ENCODE data around the gene SUGCT.

SUGCT gene

DNA sequence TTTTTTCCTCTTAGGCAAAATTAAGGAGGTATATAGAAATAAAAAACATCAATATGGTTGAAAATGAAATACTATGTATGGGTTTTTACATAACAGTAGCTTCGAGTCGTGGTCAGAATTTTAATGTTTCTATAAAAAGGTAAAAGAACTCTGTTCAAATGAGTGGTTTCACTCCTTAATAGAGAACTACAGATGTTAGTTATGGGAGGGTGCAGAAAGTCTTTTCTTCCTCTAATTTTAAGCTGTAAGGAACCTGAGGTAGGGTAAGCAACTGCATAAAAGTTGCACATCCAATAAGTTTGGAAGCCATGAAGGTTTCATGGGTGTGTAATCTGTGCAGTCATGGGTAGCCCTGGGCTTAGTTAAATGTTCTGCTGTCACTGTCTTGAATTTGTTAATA, 141.3 kb downstream of the SUGCT start:
- no peak for TF ChIP-seq POLR2AphosphoS5 (IDR thresholded peaks at IDR 0.05; ENCODE audit: low read depth, low read length)
- TF ChIP-seq, protein P1, sequence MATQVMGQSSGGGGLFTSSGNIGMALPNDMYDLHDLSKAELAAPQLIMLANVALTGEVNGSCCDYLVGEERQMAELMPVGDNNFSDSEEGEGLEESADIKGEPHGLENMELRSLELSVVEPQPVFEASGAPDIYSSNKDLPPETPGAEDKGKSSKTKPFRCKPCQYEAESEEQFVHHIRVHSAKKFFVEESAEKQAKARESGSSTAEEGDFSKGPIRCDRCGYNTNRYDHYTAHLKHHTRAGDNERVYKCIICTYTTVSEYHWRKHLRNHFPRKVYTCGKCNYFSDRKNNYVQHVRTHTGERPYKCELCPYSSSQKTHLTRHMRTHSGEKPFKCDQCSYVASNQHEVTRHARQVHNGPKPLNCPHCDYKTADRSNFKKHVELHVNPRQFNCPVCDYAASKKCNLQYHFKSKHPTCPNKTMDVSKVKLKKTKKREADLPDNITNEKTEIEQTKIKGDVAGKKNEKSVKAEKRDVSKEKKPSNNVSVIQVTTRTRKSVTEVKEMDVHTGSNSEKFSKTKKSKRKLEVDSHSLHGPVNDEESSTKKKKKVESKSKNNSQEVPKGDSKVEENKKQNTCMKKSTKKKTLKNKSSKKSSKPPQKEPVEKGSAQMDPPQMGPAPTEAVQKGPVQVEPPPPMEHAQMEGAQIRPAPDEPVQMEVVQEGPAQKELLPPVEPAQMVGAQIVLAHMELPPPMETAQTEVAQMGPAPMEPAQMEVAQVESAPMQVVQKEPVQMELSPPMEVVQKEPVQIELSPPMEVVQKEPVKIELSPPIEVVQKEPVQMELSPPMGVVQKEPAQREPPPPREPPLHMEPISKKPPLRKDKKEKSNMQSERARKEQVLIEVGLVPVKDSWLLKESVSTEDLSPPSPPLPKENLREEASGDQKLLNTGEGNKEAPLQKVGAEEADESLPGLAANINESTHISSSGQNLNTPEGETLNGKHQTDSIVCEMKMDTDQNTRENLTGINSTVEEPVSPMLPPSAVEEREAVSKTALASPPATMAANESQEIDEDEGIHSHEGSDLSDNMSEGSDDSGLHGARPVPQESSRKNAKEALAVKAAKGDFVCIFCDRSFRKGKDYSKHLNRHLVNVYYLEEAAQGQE (IDR thresholded peaks at IDR 0.05; ENCODE audit: insufficient read depth in 1 of 2, low read depth in 2 of 2, low read length in 2 of 2): no peak
- no peak for TF ChIP-seq FOXP2 (optimal IDR thresholded peaks at IDR 0.05; ENCODE audit: borderline replicate concordance, extremely low read depth, extremely low read length, insufficient read depth)
- no peak for TF ChIP-seq TAF1 (IDR thresholded peaks at IDR 0.05; ENCODE audit: borderline replicate concordance, insufficient read depth, low read length)
- no peak for TF ChIP-seq SIN3A (IDR thresholded peaks at IDR 0.05; ENCODE audit: borderline replicate concordance, insufficient read depth, low read length)

DNA sequence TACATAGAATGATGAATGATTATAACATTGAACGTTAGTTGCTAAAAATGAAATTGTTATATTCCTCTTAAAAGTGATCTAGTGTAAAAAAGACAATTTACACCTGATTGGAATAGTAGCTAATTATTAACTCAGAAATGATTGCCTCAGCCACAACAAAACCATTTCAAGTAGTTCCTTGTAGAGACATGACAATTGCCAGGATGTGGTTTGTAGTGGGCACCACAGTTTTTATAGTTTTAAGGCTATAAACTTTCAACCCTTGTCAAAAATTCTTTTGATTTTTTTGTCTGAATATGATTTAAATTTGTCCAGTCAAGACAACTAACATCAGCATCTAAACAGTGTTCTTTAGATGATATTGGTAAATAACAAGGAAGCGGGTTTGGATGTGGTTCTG, 145.2 kb downstream of the SUGCT start:
- no peak for TF ChIP-seq FOXP2 (optimal IDR thresholded peaks at IDR 0.05; ENCODE audit: borderline replicate concordance, extremely low read depth, extremely low read length, insufficient read depth)
- TF ChIP-seq POLR2AphosphoS5 (IDR thresholded peaks at IDR 0.05; ENCODE audit: low read depth, low read length): no peak
- no peak for TF ChIP-seq SIN3A (IDR thresholded peaks at IDR 0.05; ENCODE audit: borderline replicate concordance, insufficient read depth, low read length)
- TF ChIP-seq TAF1 (IDR thresholded peaks at IDR 0.05; ENCODE audit: borderline replicate concordance, insufficient read depth, low read length): no peak
- TF ChIP-seq, protein P1 (IDR thresholded peaks at IDR 0.05; ENCODE audit: insufficient read depth in 1 of 2, low read depth in 2 of 2, low read length in 2 of 2): no peak

DNA sequence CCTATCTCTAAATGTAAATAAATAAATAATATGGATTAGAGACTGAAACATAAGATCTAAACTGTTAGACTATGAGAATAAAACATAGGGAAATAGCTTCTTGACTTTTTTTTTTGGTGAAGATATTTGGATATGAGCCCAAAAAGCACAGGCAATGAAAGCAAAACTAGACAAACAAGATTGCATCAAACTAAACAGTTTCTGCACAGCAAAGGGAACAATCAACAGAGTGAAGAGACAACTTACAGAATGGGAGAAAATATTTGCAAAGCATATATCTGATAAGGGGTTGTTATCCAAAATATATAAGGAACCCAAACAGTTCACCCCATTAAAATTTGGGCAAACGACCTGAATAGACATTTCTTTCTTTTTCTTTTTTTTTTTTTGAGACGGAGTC, 148.1 kb downstream of the SUGCT start:
- TF ChIP-seq POLR2AphosphoS5 (IDR thresholded peaks at IDR 0.05; ENCODE audit: low read depth, low read length) (no peak), SIN3A (IDR thresholded peaks at IDR 0.05; ENCODE audit: borderline replicate concordance, insufficient read depth, low read length) (no peak), FOXP2 (optimal IDR thresholded peaks at IDR 0.05; ENCODE audit: borderline replicate concordance, extremely low read depth, extremely low read length, insufficient read depth) (no peak), TAF1 (IDR thresholded peaks at IDR 0.05; ENCODE audit: borderline replicate concordance, insufficient read depth, low read length) (no peak)
- TF ChIP-seq, protein P1 (IDR thresholded peaks at IDR 0.05; ENCODE audit: insufficient read depth in 1 of 2, low read depth in 2 of 2, low read length in 2 of 2): no peak

DNA sequence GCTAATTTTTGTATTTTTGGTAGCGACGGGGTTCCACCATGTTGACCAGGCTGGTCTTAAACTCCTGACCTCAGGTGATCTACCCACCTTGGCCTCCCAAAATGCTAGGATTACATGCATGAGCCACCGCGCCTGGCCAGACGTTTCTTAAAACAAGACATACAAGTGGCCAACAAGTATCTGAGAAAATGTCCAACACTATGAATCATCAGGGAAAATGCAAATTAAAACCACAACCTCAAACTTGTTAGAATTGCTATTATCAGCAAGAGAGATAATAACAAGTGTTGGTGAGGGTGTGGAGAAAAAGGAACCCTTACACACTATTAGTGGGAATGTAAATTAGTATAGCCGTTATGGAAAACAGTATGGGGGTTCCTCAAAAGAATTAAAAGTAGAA, 148.6 kb downstream of the SUGCT start:
- TF ChIP-seq POLR2AphosphoS5 (IDR thresholded peaks at IDR 0.05; ENCODE audit: low read depth, low read length) (no peak), TAF1 (IDR thresholded peaks at IDR 0.05; ENCODE audit: borderline replicate concordance, insufficient read depth, low read length) (no peak), SIN3A (IDR thresholded peaks at IDR 0.05; ENCODE audit: borderline replicate concordance, insufficient read depth, low read length) (no peak), FOXP2 (optimal IDR thresholded peaks at IDR 0.05; ENCODE audit: borderline replicate concordance, extremely low read depth, extremely low read length, insufficient read depth) (no peak)
- TF ChIP-seq, protein P1 (IDR thresholded peaks at IDR 0.05; ENCODE audit: insufficient read depth in 1 of 2, low read depth in 2 of 2, low read length in 2 of 2): no peak

DNA sequence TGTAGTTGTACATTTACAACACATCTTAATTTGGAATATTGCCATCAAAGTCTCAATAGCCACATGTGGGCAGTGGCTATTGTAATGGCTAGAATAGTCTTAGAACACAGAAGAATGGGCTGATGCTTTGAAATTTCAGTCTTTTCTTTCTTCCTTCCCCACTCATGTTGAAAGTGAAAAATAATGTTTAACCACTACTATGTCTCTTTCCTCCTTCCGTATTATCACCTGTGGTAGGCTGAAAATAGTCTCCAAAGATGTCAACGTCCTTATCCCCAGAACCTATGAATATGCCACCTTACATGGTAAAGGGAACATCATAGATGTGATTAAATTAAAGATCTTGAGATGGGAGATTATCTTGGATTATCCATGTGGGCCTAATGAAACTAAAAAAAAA, 154.0 kb downstream of the SUGCT start:
- no peak for TF ChIP-seq POLR2AphosphoS5 (IDR thresholded peaks at IDR 0.05; ENCODE audit: low read depth, low read length)
- no peak for TF ChIP-seq SIN3A (IDR thresholded peaks at IDR 0.05; ENCODE audit: borderline replicate concordance, insufficient read depth, low read length)
- no peak for TF ChIP-seq TAF1 (IDR thresholded peaks at IDR 0.05; ENCODE audit: borderline replicate concordance, insufficient read depth, low read length)
- TF ChIP-seq, protein P1 (IDR thresholded peaks at IDR 0.05; ENCODE audit: insufficient read depth in 1 of 2, low read depth in 2 of 2, low read length in 2 of 2): no peak
- no peak for TF ChIP-seq FOXP2 (optimal IDR thresholded peaks at IDR 0.05; ENCODE audit: borderline replicate concordance, extremely low read depth, extremely low read length, insufficient read depth)
